Measurements from ENCODE around the gene SLC35B2. TPM values are rescaled to one million over a fixed set of nuclear protein-coding genes. Genes with fewer than 3 reads are reported as not detected.
A peak's percentile ranks its signal among the peaks of the same experiment; 100 is the strongest.

The SLC35B2 gene
- total and polyA plus RNA-seq, 12 donors = 12.7 to 79.8 (median 55.6) TPM

DNA sequence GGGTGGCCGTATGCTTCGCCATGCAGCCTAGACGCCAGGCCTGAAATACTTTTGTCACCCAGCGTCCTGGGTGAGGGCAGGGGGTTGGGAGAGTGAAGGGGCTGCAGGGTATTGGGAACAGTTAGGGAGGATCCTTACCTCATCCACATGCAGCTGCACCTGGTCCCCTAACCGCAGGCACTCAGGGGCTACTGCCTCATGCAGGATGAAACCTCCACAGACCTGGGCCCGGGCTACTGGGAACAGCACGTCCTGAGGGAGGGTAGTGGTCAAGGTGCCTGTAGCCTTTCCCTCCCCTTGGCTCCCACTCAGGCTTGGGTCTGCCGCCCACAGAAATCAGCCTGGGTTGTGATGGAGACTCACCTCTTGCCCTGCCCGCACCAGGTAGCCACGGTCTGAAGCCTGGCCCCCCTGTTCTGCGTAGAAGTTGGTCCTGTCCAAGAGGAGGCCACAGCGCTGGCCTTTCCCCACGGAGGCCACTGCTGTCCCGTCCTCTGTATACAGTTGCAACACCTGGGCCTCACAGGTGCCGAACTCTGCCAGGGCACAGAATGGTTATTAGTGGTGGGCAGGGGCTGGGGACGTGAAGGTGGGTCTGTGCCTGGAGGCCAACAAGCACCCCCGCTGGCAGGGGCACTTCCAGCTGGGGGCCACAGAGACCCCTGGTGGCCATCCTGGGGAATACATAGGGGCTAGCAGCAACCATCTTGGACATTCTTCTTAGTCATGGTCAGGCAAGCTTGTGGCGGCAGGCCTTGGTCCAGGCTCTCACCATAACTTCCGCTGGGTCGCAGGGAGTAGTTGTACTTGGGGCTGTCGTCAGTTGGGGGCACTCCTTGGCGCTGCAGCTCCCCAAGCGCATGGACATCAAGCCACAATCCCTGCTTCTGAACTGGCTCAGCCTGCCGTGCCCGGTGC, 47.2 kb upstream of the SLC35B2 start:
- TF ChIP-seq, protein P1, sequence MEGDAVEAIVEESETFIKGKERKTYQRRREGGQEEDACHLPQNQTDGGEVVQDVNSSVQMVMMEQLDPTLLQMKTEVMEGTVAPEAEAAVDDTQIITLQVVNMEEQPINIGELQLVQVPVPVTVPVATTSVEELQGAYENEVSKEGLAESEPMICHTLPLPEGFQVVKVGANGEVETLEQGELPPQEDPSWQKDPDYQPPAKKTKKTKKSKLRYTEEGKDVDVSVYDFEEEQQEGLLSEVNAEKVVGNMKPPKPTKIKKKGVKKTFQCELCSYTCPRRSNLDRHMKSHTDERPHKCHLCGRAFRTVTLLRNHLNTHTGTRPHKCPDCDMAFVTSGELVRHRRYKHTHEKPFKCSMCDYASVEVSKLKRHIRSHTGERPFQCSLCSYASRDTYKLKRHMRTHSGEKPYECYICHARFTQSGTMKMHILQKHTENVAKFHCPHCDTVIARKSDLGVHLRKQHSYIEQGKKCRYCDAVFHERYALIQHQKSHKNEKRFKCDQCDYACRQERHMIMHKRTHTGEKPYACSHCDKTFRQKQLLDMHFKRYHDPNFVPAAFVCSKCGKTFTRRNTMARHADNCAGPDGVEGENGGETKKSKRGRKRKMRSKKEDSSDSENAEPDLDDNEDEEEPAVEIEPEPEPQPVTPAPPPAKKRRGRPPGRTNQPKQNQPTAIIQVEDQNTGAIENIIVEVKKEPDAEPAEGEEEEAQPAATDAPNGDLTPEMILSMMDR (IDR thresholded peaks at IDR 0.05) = peak; percentile 51 to 74 (median 63)
- no peak for TF ChIP-seq POLR2A (IDR thresholded peaks at IDR 0.05)
- no peaks in the 10 kb centered on the region for H3K27me3 ChIP-seq
- intact Hi-C loops (cut with DNase I) = no loop called here
- H3K9me3 ChIP-seq (replicated peaks in 1 of 3) = no peaks in the 10 kb centered on the region
- H3K4me3 ChIP-seq = no peak overlapping the region
- DNase-seq = peak in 4 of 7 donors; percentile 34 to 46 (median 38)
- H3K4me1 ChIP-seq (replicated peaks in 1 of 2) = peaks cover 0 to 5% of the 10 kb centered on the region in 2 donors
- 82 to 85% (median 83%) methylated on average over 12 to 25 of the region's 25 CpGs for WGBS, 4 donors
- no peak overlapping the region for H3K27ac ChIP-seq
- H3K36me3 ChIP-seq (replicated peaks in 1 of 2) = peaks cover 0 to 75% of the 10 kb centered on the region in 2 donors

DNA sequence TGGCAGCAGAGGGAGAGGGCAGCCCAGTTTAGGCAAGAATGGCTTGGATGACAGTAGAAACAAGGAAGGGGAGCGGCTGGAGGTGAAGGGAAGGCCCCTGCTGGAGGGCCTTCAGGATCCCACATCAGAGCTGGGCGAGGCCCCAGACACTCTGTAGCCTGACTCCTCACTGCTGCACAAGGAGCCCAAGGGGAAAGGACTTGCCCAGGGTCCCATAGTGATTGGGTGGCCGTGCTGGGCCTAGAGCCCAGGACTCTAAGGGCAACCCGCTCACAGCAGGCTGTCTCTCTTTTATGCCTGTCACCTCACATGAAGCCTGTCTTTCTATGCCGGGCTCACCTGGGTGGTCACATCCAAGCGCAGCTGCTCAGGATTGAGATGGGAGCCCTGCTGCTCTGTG, 46.5 kb upstream of the SLC35B2 start:
- H3K36me3 ChIP-seq (replicated peaks in 1 of 2) = peaks cover 0 to 68% of the 10 kb centered on the region in 2 donors
- no peaks in the 10 kb centered on the region for H3K9me3 ChIP-seq (replicated peaks in 1 of 3)
- H3K27ac ChIP-seq = no peak overlapping the region
- intact Hi-C loops (cut with DNase I) = no loop called here
- 95 to 98% (median 97%) methylated on average over 6 of the region's 6 CpGs for WGBS, 4 donors
- no peak for DNase-seq
- H3K4me1 ChIP-seq (replicated peaks in 1 of 2) = peaks cover 0 to 5% of the 10 kb centered on the region in 2 donors
- H3K27me3 ChIP-seq = no peaks in the 10 kb centered on the region
- H3K4me3 ChIP-seq = no peak overlapping the region
- TF ChIP-seq, protein P1 (IDR thresholded peaks at IDR 0.05) = no peak
- no peak for TF ChIP-seq POLR2A (IDR thresholded peaks at IDR 0.05)

DNA sequence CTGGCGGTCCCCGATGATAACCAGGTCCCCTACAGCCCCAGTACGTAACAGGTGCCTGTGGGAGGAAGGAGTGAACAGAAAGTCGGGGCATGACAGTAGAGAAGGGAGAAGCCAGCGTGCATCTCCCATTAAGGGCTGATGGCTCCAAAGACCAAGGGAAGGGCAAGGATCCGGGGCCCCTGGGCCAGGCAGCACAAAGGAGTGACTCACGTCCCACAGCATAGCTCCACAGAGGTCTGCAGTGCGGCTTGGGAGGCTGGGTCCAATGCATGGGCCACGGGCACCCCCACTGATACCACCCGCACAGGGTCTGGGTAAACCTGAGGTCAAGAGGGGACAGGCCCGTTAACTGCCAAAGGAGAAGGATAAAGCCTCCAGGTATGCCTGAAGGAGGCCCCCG, 45.5 kb upstream of the SLC35B2 start:
- H3K27ac ChIP-seq = peak overlapping the region in 3 of 5 donors; percentile 43 to 79 (median 56)
- no peaks in the 10 kb centered on the region for H3K27me3 ChIP-seq
- WGBS, 4 donors = 88 to 91% (median 90%) methylated on average over 7 to 12 of the region's 12 CpGs
- peaks cover 0 to 60% of the 10 kb centered on the region in 2 donors for H3K36me3 ChIP-seq (replicated peaks in 1 of 2)
- no peak for DNase-seq
- H3K9me3 ChIP-seq (replicated peaks in 1 of 3) = no peaks in the 10 kb centered on the region
- TF ChIP-seq, protein P1 (IDR thresholded peaks at IDR 0.05) = no peak
- no peak for TF ChIP-seq POLR2A (IDR thresholded peaks at IDR 0.05)
- intact Hi-C loops (cut with DNase I) = no loop called here
- H3K4me3 ChIP-seq = no peak overlapping the region
- peaks cover 0 to 8% of the 10 kb centered on the region in 2 donors for H3K4me1 ChIP-seq (replicated peaks in 1 of 2)

DNA sequence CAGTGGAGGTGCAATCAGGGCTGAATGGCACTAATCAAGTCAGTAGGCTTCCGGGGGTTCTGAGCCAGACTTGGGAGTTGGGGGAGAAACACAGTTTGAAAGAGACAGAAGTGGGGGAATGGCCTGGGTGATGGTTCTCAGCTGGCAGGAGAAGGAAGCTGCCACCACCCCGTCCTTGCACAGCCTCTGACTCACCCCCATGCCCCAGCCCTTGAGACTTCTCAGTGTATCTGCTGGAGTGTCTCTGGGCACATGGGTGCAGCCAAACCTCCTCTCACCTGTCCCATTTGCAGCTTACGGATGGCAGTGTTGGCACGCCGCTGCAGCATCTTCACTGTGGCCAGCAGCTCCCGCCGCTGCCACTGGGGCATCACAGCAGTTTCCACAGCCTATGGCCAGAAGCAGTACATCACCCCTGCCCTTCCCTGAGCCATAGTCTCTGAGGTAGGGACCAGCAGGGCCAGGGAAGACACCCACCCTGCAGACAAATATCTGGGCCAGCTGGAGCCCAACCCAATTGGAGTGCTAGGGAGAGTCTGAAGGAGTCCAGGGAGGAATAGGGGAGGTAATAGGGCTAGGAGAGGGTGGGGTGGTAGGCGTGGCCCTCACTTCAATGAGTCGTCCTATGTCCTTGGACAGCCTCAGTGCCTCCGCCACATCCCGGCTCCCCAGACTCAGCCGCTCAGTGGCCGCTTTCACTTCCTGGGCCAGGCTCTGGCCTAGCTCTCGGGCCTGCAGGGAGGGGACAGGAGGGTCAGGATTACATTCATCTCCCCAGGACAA, 44.6 kb upstream of the SLC35B2 start:
- TF ChIP-seq, protein P1 (IDR thresholded peaks at IDR 0.05) = no peak
- peak in 1 of 2 donors; percentile 42 for TF ChIP-seq POLR2A (IDR thresholded peaks at IDR 0.05)
- Histone ChIP-seq H3K9me3 (replicated peaks in 1 of 3) (no peaks in the 10 kb centered on the region), H3K4me1 (replicated peaks in 1 of 2) (peaks cover 8 to 17% of the 10 kb centered on the region in 2 donors), H3K36me3 (replicated peaks in 1 of 2) (peaks cover 0 to 52% of the 10 kb centered on the region in 2 donors), H3K27ac (peak overlapping the region in 3 of 5 donors; percentile 43 to 79 (median 56)), H3K4me3 (no peak overlapping the region), H3K27me3 (no peaks in the 10 kb centered on the region)
- peak; percentile 44 to 83 (median 74) for DNase-seq
- intact Hi-C loops (cut with DNase I) = no loop called here
- 49 to 74% (median 64%) methylated on average over 3 to 14 of the region's 14 CpGs for WGBS, 4 donors
